ENCODE data around the gene PKD2L1.

Gene PKD2L1

GRCh38 chr10:100356067-100357017 is 26.3 kb upstream of the PKD2L1 start:
- DNase-seq = no peak

- DNase-seq = no peak
These were observed 25.1 kb upstream of the PKD2L1 start for GRCh38 chr10:100355086-100355485.

- no peak for DNase-seq
These were observed 23.9 kb upstream of the PKD2L1 start for GRCh38 chr10:100353770-100354485.

DNA sequence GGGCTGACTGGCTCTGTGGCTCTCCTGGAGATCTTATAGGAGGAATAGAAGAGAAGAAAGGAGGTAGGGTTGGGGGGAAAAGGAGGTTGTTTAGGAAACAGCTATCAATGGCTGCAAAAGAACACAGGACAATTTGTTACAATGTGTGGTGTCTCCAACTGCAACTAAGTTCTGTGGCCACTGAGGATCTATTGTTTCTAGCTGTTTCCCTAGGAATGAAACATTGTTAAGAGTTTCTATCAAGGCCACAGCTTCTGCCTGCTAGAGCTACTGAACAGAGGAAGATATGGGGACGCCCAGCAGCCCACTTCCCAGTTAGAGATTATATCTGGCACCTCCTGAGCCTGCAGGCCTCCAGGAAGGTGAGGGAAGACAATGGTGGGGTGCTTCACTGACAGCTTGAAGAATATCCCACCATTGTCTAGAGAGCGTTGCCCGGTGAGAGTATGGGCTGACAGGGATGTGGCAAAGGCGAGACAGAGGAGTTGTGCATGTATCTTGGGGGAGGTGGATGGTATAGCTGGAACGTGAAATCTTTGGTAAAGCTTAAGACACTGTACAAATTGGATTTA is 21.0 kb upstream of the PKD2L1 start:
- no peak for DNase-seq

DNA sequence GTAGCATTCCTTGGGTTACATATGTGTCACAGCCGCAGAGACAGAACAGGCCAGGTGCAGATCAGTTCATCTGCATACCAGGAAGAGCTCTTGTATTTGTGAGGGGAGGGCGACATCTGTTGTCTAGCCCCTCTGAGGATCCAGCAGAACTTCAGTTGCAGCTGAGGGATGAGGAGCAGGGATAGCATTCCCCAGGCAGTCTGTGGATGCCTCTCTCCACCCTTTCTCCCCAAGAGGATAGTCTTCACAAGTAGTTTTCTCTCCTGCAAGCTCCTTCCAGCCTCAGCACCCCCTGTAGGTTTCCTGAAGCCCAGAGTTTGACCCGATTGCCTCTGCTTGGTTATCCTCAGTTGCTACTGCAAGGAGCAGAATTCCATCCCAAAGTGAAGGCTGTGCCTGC is 19.6 kb upstream of the PKD2L1 start:
- DNase-seq = no peak

DNA sequence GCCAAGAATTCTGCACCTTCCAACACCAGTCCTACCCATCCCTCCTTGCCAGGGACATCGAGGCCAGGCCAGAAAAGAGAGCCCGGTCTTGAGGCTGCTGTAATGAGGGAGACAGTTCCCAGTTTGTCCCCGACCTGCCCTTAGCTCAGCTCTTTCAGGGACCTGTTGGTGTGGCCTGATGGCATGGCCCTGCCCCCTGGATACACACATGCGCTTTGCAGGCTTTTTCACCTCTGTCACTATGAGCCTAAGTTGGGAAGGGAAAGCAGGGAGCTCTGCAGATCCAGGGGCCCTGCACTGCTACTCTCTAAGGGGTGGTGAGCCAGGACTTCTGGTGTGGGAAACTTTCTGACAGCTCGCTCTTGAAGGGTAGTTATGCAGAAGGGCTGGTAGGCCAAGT is 19.1 kb upstream of the PKD2L1 start:
- no peak for DNase-seq

- DNase-seq = no peak
These were observed 18.4 kb upstream of the PKD2L1 start for GRCh38 chr10:100348389-100348927.

DNA sequence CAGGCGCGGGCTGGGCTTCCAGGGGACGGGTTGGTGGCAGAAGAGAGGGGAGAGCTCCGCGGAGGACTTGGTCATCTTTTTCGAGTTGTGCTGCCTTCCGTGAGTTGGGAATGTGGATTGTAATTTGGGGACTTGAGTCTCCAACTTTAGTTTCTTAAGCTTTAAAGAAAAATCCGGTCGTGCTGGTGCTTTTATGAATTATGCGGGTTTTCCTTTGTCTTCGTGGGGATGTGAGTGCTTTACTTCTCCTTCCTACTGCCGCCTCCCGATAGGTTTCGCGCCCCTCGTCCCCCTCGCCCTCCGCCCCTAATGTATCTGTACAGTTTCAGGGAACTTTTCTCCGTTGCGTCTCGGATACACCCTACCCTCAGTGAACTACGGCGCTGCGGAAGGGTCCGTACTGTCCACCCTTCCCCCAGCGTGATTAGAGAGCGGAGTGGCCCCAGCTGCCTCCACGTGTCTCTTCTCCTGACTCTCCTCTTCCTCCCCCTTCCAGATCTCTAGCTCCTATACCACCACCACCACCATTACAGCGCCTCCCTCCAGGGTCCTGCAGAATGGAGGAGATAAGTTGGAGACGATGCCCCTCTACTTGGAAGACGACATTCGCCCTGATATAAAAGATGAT is 17.7 kb upstream of the PKD2L1 start:
- peak; percentile 34 for DNase-seq

DNA sequence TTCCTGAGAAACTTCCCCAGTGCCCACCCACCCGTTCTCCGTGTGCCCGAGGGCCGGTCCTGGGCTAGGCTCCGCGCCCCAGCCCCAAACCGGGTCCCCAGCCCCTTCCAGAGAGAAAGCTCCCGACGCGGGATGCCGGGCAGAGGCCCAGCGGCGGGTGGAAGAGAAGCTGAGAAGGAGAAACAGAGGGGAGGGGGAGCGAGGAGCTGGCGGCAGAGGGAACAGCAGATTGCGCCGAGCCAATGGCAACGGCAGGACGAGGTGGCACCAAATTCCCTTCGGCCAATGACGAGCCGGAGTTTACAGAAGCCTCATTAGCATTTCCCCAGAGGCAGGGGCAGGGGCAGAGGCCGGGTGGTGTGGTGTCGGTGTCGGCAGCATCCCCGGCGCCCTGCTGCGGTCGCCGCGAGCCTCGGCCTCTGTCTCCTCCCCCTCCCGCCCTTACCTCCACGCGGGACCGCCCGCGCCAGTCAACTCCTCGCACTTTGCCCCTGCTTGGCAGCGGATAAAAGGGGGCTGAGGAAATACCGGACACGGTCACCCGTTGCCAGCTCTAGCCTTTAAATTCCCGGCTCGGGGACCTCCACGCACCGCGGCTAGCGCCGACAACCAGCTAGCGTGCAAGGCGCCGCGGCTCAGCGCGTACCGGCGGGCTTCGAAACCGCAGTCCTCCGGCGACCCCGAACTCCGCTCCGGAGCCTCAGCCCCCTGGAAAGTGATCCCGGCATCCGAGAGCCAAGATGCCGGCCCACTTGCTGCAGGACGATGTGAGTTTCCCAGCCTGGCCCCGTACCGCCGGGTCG is 16.9 kb upstream of the PKD2L1 start, which contains the start of gene SCD:
Gene SCD, plus strand, starts transcription at position 469 of the 803 bp plus-strand sequence. Its CDS starts 272 bp downstream, at position 741.
- DNase-seq = peak; percentile 98

GRCh38 chr10:100346351-100346764 is 16.3 kb upstream of the PKD2L1 start:
- DNase-seq = peak; percentile 73

GRCh38 chr10:100345570-100346330 is 15.7 kb upstream of the PKD2L1 start:
- peak; percentile 82 for DNase-seq

GRCh38 chr10:100344241-100344788 is 14.3 kb upstream of the PKD2L1 start:
- DNase-seq = no peak

GRCh38 chr10:100342627-100342972 is 12.6 kb upstream of the PKD2L1 start:
- DNase-seq = no peak

DNA sequence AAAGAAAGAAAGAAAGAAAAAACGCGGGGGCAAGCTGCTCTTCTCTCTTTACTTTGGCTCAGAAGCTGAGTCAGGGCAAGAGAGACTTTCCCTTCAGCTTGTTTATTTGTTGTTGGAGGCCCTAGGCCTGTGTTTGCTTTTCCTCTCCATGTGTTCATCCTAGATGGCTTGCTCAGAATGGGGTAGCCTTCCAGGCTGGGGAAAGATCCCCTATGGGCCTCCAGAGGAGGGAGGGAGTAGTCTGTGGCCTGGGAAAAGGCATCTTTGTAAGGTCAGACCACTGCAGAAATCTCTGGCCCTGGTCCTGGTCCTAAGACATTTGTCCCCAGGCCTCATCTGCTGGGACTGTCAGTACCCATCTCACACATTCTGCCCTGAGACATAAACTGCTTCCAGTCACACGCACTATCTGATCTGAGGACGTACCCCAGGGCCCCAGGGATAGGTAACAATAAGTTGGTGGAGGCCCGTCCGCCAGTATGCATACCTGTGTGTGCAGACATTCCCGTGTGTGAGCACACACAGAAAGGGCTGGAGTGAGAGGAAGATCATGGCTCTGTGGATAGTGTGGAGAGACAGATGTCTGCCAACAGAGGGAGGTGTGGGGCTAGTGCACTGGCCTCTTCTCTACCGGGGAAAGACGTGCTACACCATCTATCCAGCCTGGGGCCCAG is 12.1 kb upstream of the PKD2L1 start:
- DNase-seq = peak; percentile 61

DNA sequence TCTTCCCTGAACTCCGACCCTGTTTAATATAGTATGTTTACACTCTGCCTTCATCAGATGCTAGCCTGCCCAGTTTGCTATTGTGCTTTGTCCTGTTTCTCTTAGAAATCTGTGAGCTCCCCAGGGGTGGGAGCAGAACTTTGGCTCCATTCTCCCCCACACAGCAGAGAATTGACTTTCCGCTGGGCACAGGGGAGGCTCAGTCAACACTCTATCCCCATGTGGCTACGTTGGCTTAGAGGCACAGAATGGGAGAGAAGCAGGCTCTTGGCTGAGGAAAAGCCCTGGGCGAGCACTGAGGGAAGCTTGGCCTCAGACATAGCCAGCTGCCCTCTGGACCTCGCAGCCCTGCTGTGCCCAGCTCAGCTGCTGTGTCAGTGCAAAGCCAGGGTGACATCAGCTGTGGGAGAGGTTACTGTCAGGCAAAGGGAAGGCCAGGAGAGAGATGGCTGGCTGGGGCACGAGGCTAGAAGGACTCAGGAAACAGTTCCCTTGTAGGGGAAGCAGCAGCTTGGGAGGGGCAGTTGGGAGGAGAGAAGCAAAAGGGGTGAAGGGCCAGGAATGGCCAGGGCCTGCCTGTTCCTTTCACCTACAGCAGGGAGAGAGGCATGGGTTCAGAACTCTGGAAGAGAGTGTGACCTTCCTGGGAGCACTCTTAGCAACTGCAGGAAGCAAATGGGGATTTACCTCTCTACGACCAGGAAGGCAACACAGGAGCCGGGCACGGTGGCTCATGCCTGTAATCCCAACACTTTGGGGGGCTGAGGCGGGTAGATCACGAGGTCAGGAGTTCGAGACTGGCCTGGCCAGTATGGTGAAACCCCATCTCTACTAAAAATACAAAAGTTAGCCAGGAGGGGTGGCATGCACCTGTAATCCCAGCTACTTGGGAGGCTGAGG is 11.2 kb upstream of the PKD2L1 start:
- DNase-seq = no peak

GRCh38 chr10:100339236-100339635 is 9.2 kb upstream of the PKD2L1 start:
- DNase-seq = no peak

DNA sequence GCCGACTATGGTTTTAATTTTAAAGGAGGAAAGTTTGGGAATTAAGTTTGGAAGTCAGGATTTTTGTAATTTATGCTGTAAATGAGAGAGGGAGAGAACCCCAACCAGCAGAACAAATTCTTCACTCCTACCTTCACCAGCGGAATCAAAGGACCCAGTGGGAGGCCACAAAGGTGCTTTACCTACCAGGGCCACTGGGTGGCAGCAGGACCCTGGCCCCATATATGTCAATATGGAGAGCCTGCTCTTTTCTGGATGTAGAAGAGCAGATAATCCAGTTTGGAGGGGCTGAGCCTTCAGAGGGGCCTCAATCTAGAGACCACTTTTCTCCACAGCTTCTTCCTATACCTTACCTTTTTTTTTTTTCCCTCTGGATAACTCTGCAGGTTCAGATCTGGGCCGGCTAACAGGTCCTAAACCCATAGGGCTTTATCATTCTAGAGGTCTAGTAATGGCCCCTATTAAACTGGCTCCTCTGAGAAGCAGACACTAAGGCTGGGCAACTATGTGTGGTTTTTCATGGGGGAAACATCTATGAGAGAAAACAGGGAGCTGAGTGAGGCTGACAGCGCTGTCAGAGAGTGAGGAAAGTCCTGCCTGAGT is 8.5 kb upstream of the PKD2L1 start:
- peak; percentile 30 for DNase-seq

- DNase-seq = no peak
These were observed 4.7 kb upstream of the PKD2L1 start for GRCh38 chr10:100334762-100335161.

Data from HCEC 1CT (cell line).